CD14-positive monocyte (primary cell): ENCODE measurements around the gene CSK. TPM values are rescaled to one million over a fixed set of nuclear protein-coding genes. Genes with fewer than 3 reads are reported as not detected.

Experiments
- DNase-seq, 3 donors: peaks; one replicate each; pipeline ENCODE4 v3.0.0-alpha.2; 2011 to 2022
- H2AFZ ChIP-seq: 2 replicates; pipeline ENCODE4 v1.6.0; 2012; ENCODE audit warnings: mild to moderate bottlenecking, low read depth, low read length, inconsistent platforms; ENCODE audit not compliant: insufficient read depth, poor library complexity, severe bottlenecking
- H3K27ac ChIP-seq, 2 donors: 1 replicate in 1 of 2; 2 replicates in 1 of 2; pipeline ENCODE4 v1.5.1; 2012 to 2013; ENCODE audit warnings: low read length in 2 of 2, control low read depth in 1 of 2, inconsistent platforms in 1 of 2, low read depth in 1 of 2, mild to moderate bottlenecking in 1 of 2
- H3K27me3 ChIP-seq, 2 donors: one replicate each; pipeline versions ENCODE4 v1.6.0 to v1.6.1; 2011 to 2013; ENCODE audit warnings: low read length in 2 of 2; ENCODE audit not compliant: control insufficient read depth in 2 of 2, insufficient read depth in 2 of 2
- H3K36me3 ChIP-seq, 2 donors: replicated peaks in 1 of 2; 1 replicate in 1 of 2; 2 replicates in 1 of 2; pipeline versions ENCODE4 v1.5.1 to v1.6.1; 2012 to 2013; ENCODE audit warnings: low read length in 2 of 2, control low read depth in 1 of 2, inconsistent platforms in 1 of 2, mild to moderate bottlenecking in 1 of 2; ENCODE audit not compliant: insufficient read depth in 2 of 2, control insufficient read depth in 1 of 2
- H3K4me1 ChIP-seq, 2 donors: 1 replicate in 1 of 2; 2 replicates in 1 of 2; pipeline versions ENCODE4 v1.5.1 to v1.6.1; 2012 to 2013; ENCODE audit warnings: low read length in 2 of 2, control low read depth in 1 of 2, inconsistent platforms in 1 of 2, mild to moderate bottlenecking in 1 of 2, moderate library complexity in 1 of 2; ENCODE audit not compliant: insufficient read depth in 2 of 2, control insufficient read depth in 1 of 2
- H3K4me2 ChIP-seq: replicated peaks from 2 replicates; pipeline ENCODE3; 2012; ENCODE audit warnings: low read length, moderate library complexity, mild to moderate bottlenecking; ENCODE audit not compliant: poor library complexity, severe bottlenecking; ENCODE audit errors: extremely low read depth
- H3K4me3 ChIP-seq, 3 experiments: fragments of 200-600 bp in 1 of 3; sonication (generic) in 1 of 3; replicated peaks in 1 of 3; 1 replicate in 2 of 3; 2 replicates in 1 of 3; pipeline ENCODE4 v1.5.1; 2011 to 2013; ENCODE audit warnings: low read length in 3 of 3, mild to moderate bottlenecking in 3 of 3, control low read depth in 2 of 3, low read depth in 2 of 3, inconsistent platforms in 1 of 3, moderate library complexity in 1 of 3
- H3K79me2 ChIP-seq: 2 replicates; pipeline ENCODE4 v1.6.0; 2012; ENCODE audit warnings: mild to moderate bottlenecking, control low read depth, inconsistent platforms, low read length, moderate library complexity; ENCODE audit not compliant: insufficient read depth
- H3K9ac ChIP-seq: 2 replicates; pipeline ENCODE4 v1.6.0; 2017; ENCODE audit warnings: low read length, mild to moderate bottlenecking; ENCODE audit not compliant: insufficient read depth, poor library complexity, severe bottlenecking
- H3K9me3 ChIP-seq, 2 donors: replicated peaks in 1 of 2; 1 replicate in 1 of 2; 2 replicates in 1 of 2; pipeline versions ENCODE4 v1.5.1 to v1.6.1; 2012 to 2013; ENCODE audit warnings: low read length in 2 of 2, control low read depth in 1 of 2; ENCODE audit not compliant: control insufficient read depth in 1 of 2, insufficient read depth in 1 of 2
- H4K20me1 ChIP-seq: 2 replicates; pipeline ENCODE4 v1.6.0; 2012; ENCODE audit warnings: mild to moderate bottlenecking, low read length, control low read depth, moderate library complexity; ENCODE audit not compliant: insufficient read depth
- H3K27ac Mint-ChIP-seq, 7 donors: one replicate each; pipeline ENCODE4 v1.8.0; 2020; ENCODE audit warnings: mild to moderate bottlenecking in 7 of 7, mixed read lengths in 7 of 7, moderate library complexity in 6 of 7, inconsistent platforms in 2 of 7
- H3K27me3 Mint-ChIP-seq, 3 donors: one replicate each; pipeline ENCODE4 v1.8.0; 2021 to 2022; ENCODE audit warnings: low read depth in 3 of 3, mild to moderate bottlenecking in 3 of 3, mixed read lengths in 3 of 3, moderate library complexity in 3 of 3, inconsistent platforms in 1 of 3
- H3K36me3 Mint-ChIP-seq, 2 donors: one replicate each; pipeline ENCODE4 v1.8.0; 2020; ENCODE audit warnings: mixed read lengths in 2 of 2, inconsistent platforms in 1 of 2, mild to moderate bottlenecking in 1 of 2
- H3K4me1 Mint-ChIP-seq: one replicate; pipeline ENCODE4 v1.8.0; 2020; ENCODE audit warnings: mild to moderate bottlenecking, mixed read lengths
- H3K4me3 Mint-ChIP-seq, 2 donors: one replicate each; pipeline ENCODE4 v1.8.0; 2020; ENCODE audit warnings: mild to moderate bottlenecking in 2 of 2, mixed read lengths in 2 of 2, moderate library complexity in 1 of 2
- H3K9me3 Mint-ChIP-seq, 7 donors: one replicate each; pipeline ENCODE4 v1.8.0; 2020 to 2022; ENCODE audit warnings: mixed read lengths in 7 of 7, mild to moderate bottlenecking in 6 of 7, moderate library complexity in 6 of 7, inconsistent platforms in 2 of 7
- WGBS: methylation state at CpG from one replicate; pipeline ENCODE4 v1.1.5; 2013; ENCODE audit warnings: missing lambda C conversion rate; ENCODE audit not compliant: insufficient coverage; 5-methylcytosine and 5-hydroxymethylcytosine counted together
- intact Hi-C, 2 donors: fragments of 100-400 bp; cut with micrococcal nuclease; formaldehyde crosslinking; loops; one replicate each; pipeline versions ENCODE4 v1.15.0 to v1.15.1; 2023
- polyA plus RNA-seq, 3 donors: library from polyadenylated mRNA; depleted of rRNA in 1 of 3; unstranded in 2 of 3; stranded (reverse) in 1 of 3; fragments of 300-500 nt in 2 of 3; fragments of >200 nt in 1 of 3; fragmentation: Illumina TruSeq in 2 of 3; gene quantifications; 1 replicate in 2 of 3; 2 replicates in 1 of 3; pipeline ENCODE4 v1.2.3, GENCODE V29; 2012 to 2021
- TF ChIP-seq, protein P1 (sequence below): fragments of 200-600 bp; IDR thresholded peaks from one replicate; pipeline ENCODE4 v1.8.0; 2022; ENCODE audit warnings: antibody characterized with exemption, mild to moderate bottlenecking

CSK gene
- polyA plus RNA-seq, 3 donors: 79.0 to 426 (median 106) TPM

DNA sequence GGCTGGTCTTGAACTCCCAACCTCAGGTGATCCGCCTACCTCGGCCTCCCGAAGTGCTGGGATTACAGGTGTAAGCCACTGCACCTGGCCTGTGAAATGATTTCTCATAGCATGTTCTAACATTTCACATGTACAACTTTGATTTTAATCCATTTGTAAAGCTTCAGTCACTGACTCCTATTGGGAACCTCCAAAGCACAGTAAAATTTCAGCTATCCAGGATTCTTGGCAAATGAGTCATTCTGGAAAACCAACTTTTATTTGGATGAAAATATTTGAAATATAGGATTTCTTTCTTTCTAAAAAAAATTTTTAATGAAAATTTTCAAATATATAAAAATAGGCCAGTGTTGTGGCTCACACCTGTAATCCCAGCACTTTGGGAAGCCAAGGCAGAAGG is 28.1 kb downstream of the CSK start:
- TF ChIP-seq, protein P1, sequence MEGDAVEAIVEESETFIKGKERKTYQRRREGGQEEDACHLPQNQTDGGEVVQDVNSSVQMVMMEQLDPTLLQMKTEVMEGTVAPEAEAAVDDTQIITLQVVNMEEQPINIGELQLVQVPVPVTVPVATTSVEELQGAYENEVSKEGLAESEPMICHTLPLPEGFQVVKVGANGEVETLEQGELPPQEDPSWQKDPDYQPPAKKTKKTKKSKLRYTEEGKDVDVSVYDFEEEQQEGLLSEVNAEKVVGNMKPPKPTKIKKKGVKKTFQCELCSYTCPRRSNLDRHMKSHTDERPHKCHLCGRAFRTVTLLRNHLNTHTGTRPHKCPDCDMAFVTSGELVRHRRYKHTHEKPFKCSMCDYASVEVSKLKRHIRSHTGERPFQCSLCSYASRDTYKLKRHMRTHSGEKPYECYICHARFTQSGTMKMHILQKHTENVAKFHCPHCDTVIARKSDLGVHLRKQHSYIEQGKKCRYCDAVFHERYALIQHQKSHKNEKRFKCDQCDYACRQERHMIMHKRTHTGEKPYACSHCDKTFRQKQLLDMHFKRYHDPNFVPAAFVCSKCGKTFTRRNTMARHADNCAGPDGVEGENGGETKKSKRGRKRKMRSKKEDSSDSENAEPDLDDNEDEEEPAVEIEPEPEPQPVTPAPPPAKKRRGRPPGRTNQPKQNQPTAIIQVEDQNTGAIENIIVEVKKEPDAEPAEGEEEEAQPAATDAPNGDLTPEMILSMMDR: no peak
- Histone ChIP-seq H2AFZ (no peak overlapping the region), H3K4me1 (no peaks in the 10 kb centered on the region), H3K9ac (no peak overlapping the region), H3K36me3 (no peaks in the 10 kb centered on the region), H3K9me3 (no peaks in the 10 kb centered on the region), H3K79me2 (no peaks in the 10 kb centered on the region), H3K4me2 (no peak overlapping the region), H4K20me1 (peaks cover 4% of the 10 kb centered on the region), H3K27me3 (no peaks in the 10 kb centered on the region), H3K4me3 (no peak overlapping the region), H3K27ac (no peak overlapping the region)
- peaks cover 2 to 10% (median 4%) of the 10 kb centered on the region in 3 donors for H3K27me3 Mint-ChIP-seq
- no peak overlapping the region for H3K27ac Mint-ChIP-seq
- H3K9me3 Mint-ChIP-seq: no peaks in the 10 kb centered on the region
- no peaks in the 10 kb centered on the region for H3K36me3 Mint-ChIP-seq
- WGBS: 80% methylated on average over 1 of the region's 3 CpGs
- H3K4me1 Mint-ChIP-seq: peaks cover 3% of the 10 kb centered on the region
- H3K4me3 Mint-ChIP-seq: no peak overlapping the region
- DNase-seq: no peak
- intact Hi-C loops: loop anchor here (10.0 kb wide), 1 partner anchor 175 kb away; no protein-coding TSS in a partner anchor

DNA sequence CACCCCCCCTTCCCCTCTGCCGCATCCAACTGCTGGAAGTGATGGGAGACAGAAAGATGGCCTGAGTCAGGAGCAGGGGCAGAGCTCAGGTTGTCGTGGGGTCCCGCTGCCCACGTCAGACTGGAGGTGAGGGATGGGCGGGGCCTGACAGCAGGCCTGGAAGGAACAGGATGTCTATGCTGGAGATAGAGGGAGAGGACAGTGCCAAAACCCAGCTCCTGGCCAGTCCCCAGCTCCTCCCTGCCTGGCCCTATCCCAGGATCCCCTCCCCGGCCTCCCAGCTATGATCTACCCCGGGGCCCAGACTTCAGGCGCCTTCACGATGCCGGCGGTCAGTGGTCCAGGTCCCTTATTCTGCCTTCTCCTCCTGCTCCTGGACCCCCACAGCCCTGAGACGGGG is 30.7 kb downstream of the CSK start, which contains the start of gene LMAN1L:
Gene LMAN1L (plus strand): TSS at position 303 of the 400 bp plus-strand sequence. CDS start 20 bp downstream, at position 323.
- Histone ChIP-seq H4K20me1 (no peaks in the 10 kb centered on the region), H3K79me2 (no peaks in the 10 kb centered on the region), H2AFZ (no peak within 1 kb of the TSS), H3K36me3 (no peaks in the 10 kb centered on the region), H3K27ac (no peak within 1 kb of the TSS), H3K4me2 (no peak within 1 kb of the TSS), H3K9me3 (no peaks in the 10 kb centered on the region), H3K9ac (no peak within 1 kb of the TSS), H3K4me3 (no peak within 1 kb of the TSS), H3K4me1 (no peaks in the 10 kb centered on the region), H3K27me3 (no peaks in the 10 kb centered on the region)
- intact Hi-C loops: no loop called here
- Mint-ChIP-seq H3K4me1 (peaks cover 9% of the 10 kb centered on the region), H3K36me3 (no peaks in the 10 kb centered on the region), H3K9me3 (peaks cover 0 to 3% (median 0%) of the 10 kb centered on the region in 7 donors), H3K27ac (no peak within 1 kb of the TSS), H3K4me3 (no peak within 1 kb of the TSS), H3K27me3 (peaks cover 2 to 13% (median 4%) of the 10 kb centered on the region in 3 donors)
- TF ChIP-seq, protein P1: no peak
- DNase-seq: no peak
- 92% methylated on average over 7 of the region's 12 CpGs for WGBS
